ENCODE results near the gene GNG7.

Gene GNG7

GRCh38 chr19:2732157-2732725, 29.7 kb upstream of the GNG7 start:
- H3K36me3 Mint-ChIP-seq (ENCODE audit: low read depth) = peaks cover 14% of the 10 kb centered on the region
- H3K4me1 Mint-ChIP-seq (ENCODE audit: low read depth) = peaks cover 1% of the 10 kb centered on the region
- no peaks in the 10 kb centered on the region for H3K27me3 Mint-ChIP-seq (ENCODE audit: low read depth)

DNA sequence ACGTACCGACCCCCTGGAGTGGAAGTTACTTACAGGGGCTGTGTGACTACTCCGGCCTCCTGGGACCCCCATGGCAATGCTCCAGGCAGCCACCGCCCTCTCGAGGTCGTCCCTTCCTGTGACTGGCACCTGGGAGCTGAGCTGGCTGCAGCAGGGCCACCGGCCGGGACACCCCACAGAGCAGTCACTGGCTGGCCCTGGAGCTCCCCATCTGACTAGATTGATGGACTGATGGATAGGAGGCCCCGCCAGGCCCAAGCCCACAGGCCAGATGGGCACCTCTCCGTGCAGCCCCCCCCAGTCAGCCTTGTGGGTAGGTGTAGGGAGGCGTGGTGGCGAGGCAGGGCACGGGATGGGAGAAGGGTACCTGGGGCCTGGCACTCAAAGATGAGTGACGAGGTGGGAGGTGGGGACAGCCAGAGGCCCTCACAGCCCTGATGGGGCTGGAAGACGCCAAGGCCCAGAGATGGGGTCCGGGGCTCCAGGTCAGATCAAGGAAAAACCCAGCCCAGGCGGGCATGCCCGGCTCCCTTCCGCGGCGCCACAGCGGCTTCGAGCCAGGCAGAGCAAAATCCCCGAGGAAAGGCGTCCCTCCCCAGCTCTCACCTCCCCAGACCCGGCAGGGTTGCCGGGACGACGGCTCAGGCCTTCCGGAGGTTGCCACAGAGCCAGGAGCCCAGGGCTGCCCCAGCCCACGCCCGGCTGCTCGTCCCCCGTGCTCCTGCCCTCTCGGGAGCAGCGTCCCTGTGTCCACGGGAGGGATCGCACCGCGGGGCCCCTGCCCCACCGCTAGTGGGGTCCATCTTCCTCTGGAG, 28.9 kb upstream of the GNG7 start:
- H3K4me3 Mint-ChIP-seq = no peak overlapping the region
- peaks cover 1% of the 10 kb centered on the region for H3K4me1 Mint-ChIP-seq (ENCODE audit: low read depth)
- H3K36me3 Mint-ChIP-seq (ENCODE audit: low read depth) = peaks cover 7% of the 10 kb centered on the region
- no peaks in the 10 kb centered on the region for H3K9me3 Mint-ChIP-seq
- H3K27me3 Mint-ChIP-seq (ENCODE audit: low read depth) = peaks cover under 1% of the 10 kb centered on the region
- H3K27ac Mint-ChIP-seq = no peak overlapping the region

More at GRCh38 chr19:2732157-2732725, 29.7 kb upstream of the GNG7 start:
- Mint-ChIP-seq H3K4me3 (no peak overlapping the region), H3K27ac (no peak overlapping the region), H3K9me3 (no peaks in the 10 kb centered on the region)

DNA sequence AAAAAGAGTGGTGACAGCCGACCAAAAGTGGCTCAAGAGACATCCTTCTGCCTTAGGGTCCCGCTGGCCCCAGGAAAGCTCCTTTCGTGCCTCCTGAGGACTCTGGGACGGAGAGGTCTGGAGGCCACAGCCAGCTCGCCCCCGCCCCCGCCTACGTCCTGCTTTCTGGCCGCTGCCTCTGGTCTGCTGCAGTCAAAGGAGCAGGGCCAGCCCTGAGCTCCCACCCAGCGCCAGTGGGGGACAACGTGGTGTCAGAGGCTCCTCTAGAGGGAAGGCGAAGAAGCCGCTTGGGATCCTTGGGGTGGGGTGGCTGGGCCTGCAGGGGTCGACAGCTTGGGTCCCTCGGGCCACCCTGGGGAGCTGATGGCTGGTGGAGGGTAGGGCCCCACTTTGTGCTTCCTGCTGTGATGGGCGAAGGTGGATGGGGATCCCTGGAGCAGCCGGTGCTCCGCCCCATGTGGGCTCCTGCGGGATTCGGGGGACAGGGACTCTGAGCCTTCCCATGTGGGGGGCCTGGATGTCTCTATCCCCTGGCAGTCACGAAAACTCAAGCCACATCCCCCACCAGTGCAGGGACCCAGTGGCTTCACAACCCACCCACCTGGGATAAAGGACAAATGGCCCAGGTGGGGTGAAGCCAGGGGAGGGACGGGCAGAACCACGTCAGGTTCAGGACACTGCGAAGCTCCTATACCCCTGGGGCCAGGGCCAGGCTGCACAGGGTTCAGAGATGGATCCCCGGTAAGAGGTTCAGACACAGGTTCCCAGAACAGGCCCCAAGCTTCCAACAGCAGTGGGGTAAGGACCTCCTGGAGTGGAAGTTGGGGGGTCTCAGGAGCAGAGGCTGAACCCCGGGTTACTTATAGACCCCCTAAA, 27.7 kb upstream of the GNG7 start:
- peaks cover 3% of the 10 kb centered on the region for H3K36me3 Mint-ChIP-seq (ENCODE audit: low read depth)
- no peak overlapping the region for H3K27ac Mint-ChIP-seq
- H3K4me3 Mint-ChIP-seq = no peak overlapping the region
- H3K27me3 Mint-ChIP-seq (ENCODE audit: low read depth) = peaks cover 4% of the 10 kb centered on the region
- H3K4me1 Mint-ChIP-seq (ENCODE audit: low read depth) = peaks cover 1% of the 10 kb centered on the region
- no peaks in the 10 kb centered on the region for H3K9me3 Mint-ChIP-seq

DNA sequence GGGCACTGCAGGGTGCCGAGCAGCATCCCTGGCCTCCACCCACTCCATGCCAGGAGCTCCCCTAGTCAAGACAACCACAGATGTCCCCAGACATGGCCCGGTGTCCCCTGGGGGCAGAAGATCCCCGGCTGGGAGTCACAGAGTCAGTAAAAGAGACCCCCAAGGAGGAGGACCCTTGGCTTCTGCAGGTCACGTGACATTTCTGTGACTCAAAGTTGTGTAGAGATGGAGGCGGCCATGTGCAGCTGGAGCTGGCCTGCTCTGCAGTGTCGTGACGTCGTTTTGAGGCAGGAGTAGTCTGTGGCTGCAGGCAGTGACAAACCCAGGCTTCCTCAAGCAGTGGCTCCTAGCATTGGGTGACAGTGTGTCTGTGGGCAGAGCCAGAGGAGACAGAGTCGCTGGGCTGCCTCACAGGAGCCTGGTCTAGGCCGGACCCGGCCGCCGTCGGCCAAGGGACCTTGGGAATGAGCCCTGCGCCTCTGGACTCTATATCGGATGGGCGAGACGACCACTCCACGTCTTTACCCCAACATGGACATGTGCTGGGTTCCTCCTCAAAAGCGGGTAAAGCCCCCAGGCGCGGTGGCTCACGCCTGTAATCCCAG, 26.4 kb upstream of the GNG7 start:
- H3K36me3 Mint-ChIP-seq (ENCODE audit: low read depth) = no peaks in the 10 kb centered on the region
- peaks cover 8% of the 10 kb centered on the region for H3K27me3 Mint-ChIP-seq (ENCODE audit: low read depth)
- no peak overlapping the region for H3K27ac Mint-ChIP-seq
- no peak overlapping the region for H3K4me3 Mint-ChIP-seq
- H3K9me3 Mint-ChIP-seq = no peaks in the 10 kb centered on the region
- peaks cover under 1% of the 10 kb centered on the region for H3K4me1 Mint-ChIP-seq (ENCODE audit: low read depth)

GRCh38 chr19:2727640-2727944, 25.1 kb upstream of the GNG7 start:
- H3K4me3 Mint-ChIP-seq = no peak overlapping the region
- H3K9me3 Mint-ChIP-seq = no peaks in the 10 kb centered on the region
- no peak overlapping the region for H3K27ac Mint-ChIP-seq
- peaks cover 9% of the 10 kb centered on the region for H3K27me3 Mint-ChIP-seq (ENCODE audit: low read depth)
- H3K36me3 Mint-ChIP-seq (ENCODE audit: low read depth) = no peaks in the 10 kb centered on the region
- H3K4me1 Mint-ChIP-seq (ENCODE audit: low read depth) = no peaks in the 10 kb centered on the region

GRCh38 chr19:2726904-2727639, 24.6 kb upstream of the GNG7 start:
- no peaks in the 10 kb centered on the region for H3K36me3 Mint-ChIP-seq (ENCODE audit: low read depth)
- H3K27ac Mint-ChIP-seq = no peak overlapping the region
- H3K4me1 Mint-ChIP-seq (ENCODE audit: low read depth) = no peaks in the 10 kb centered on the region
- H3K9me3 Mint-ChIP-seq = no peaks in the 10 kb centered on the region
- H3K4me3 Mint-ChIP-seq = no peak overlapping the region
- H3K27me3 Mint-ChIP-seq (ENCODE audit: low read depth) = peaks cover 12% of the 10 kb centered on the region

DNA sequence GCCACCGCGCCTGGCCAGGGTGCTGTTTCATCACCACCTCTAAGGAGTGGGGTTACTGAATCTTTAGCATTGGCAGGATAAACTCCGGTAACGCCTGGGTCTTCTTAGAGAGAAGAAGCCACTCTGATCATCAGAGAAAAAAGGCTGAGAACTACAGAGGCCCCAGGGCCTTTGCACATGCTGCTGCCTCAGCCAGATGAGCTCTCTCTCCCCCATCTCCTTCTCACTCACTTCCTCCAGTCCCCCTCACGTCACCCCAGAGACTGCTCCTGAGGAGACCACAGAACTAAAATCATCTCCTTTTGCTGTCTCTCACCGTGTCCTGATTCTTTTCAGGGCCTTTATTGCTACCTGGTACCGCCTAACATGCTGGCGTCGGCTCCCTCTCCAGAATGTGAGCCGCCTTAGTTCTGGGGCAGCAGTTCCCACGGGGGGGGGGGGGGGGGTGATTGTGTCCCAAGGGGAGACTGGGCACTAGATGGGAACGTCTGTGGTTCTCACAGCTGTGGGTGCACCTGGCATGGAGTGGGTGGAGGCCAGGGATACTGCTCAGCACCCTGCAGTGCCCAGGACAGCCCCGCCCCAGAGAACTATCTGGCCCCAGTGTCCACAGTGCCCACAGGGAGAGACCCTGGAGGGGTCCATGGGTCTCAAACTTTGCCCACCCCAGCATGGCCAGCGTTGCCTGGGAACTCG, 23.8 kb upstream of the GNG7 start:
- H3K4me3 Mint-ChIP-seq = no peak overlapping the region
- H3K9me3 Mint-ChIP-seq = no peaks in the 10 kb centered on the region
- H3K27me3 Mint-ChIP-seq (ENCODE audit: low read depth) = peaks cover 18% of the 10 kb centered on the region
- no peaks in the 10 kb centered on the region for H3K4me1 Mint-ChIP-seq (ENCODE audit: low read depth)
- H3K27ac Mint-ChIP-seq = no peak overlapping the region
- no peaks in the 10 kb centered on the region for H3K36me3 Mint-ChIP-seq (ENCODE audit: low read depth)

GRCh38 chr19:2724148-2724557, 21.7 kb upstream of the GNG7 start:
- H3K27ac Mint-ChIP-seq = no peak overlapping the region
- no peaks in the 10 kb centered on the region for H3K4me1 Mint-ChIP-seq (ENCODE audit: low read depth)
- H3K4me3 Mint-ChIP-seq = no peak overlapping the region
- H3K9me3 Mint-ChIP-seq = no peaks in the 10 kb centered on the region
- peaks cover 26% of the 10 kb centered on the region for H3K27me3 Mint-ChIP-seq (ENCODE audit: low read depth)
- H3K36me3 Mint-ChIP-seq (ENCODE audit: low read depth) = no peaks in the 10 kb centered on the region

DNA sequence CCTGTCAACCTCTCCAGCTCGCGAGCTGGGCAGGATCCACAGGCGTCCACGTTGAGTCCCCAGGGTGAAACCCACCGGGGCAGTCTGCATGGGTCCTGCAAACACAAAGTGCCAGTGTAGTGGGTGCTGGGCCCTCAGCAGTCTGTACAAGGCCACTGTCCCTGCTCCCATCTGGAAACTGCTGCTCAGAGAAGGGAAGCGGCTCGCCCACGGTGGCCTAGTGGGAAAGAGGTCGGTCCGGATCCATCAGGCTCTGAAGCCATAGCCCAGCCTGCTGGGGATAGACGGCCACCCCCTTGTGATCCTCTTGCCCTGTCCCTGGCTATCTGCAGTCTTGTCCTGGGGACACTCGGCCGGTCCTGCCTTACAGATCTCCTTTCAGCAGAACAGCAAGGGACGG, 21.3 kb upstream of the GNG7 start:
- H3K9me3 Mint-ChIP-seq = no peaks in the 10 kb centered on the region
- no peaks in the 10 kb centered on the region for H3K36me3 Mint-ChIP-seq (ENCODE audit: low read depth)
- no peaks in the 10 kb centered on the region for H3K4me1 Mint-ChIP-seq (ENCODE audit: low read depth)
- peaks cover 26% of the 10 kb centered on the region for H3K27me3 Mint-ChIP-seq (ENCODE audit: low read depth)
- H3K27ac Mint-ChIP-seq = no peak overlapping the region
- no peak overlapping the region for H3K4me3 Mint-ChIP-seq

- Mint-ChIP-seq H3K9me3 (no peaks in the 10 kb centered on the region), H3K4me1 (ENCODE audit: low read depth) (no peaks in the 10 kb centered on the region), H3K27ac (no peak overlapping the region), H3K4me3 (no peak overlapping the region), H3K27me3 (ENCODE audit: low read depth) (peaks cover 26% of the 10 kb centered on the region), H3K36me3 (ENCODE audit: low read depth) (no peaks in the 10 kb centered on the region)
These were observed 20.8 kb upstream of the GNG7 start for GRCh38 chr19:2723345-2723715.

- Mint-ChIP-seq H3K36me3 (ENCODE audit: low read depth) (no peaks in the 10 kb centered on the region), H3K4me1 (ENCODE audit: low read depth) (no peaks in the 10 kb centered on the region), H3K27ac (no peak overlapping the region), H3K27me3 (ENCODE audit: low read depth) (peaks cover 26% of the 10 kb centered on the region), H3K9me3 (no peaks in the 10 kb centered on the region), H3K4me3 (no peak overlapping the region)
These were observed 20.2 kb upstream of the GNG7 start for GRCh38 chr19:2722541-2723344.

DNA sequence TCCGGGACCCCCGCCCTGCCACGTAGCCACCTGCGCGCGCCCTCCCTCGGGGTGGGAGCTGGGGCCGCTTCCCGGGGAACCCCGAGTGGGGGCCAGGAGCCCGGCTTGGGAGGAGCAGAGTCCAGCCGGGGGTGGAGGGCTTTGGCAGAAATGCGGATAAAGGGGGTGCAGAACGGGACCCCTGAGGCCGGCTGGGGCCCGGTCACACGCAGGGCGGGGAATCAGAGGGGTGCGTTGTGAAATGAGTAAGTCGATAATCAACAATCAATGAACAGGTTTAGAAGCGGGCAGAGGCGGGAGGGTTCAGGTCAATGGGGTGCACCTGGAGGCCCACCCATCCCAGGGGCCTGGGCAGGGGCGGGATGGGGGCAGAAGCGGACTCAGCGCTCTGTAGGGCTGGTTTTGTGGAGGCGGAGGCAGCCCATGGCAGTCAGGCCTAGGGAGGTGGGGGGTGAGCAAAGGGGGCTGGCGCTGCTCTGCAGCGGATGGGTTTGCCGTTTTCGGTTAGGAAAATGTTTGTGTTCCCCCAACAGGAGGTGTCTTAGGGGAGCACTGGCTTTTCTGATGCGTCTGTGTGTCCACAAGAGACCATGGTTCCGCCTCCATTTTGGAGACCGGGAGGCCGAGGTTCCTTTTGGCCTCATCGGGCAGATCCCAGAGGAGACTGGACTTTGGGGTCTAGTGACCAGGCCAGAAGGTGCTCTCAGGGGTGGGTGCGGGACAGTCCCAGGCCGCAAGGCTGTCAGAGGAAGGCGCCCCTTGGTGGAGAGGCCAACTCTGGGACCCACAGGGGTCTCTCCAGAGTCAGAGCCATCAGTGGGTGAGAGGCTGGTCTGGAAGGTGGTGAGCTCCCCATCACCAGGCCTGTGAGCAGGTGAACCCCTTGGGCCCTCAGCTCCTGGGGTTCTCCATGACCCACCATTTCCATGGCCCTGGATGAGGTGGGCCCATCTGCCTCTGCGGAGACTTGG, 19.4 kb upstream of the GNG7 start:
- H3K27ac Mint-ChIP-seq = no peak overlapping the region
- H3K36me3 Mint-ChIP-seq (ENCODE audit: low read depth) = no peaks in the 10 kb centered on the region
- peaks cover 26% of the 10 kb centered on the region for H3K27me3 Mint-ChIP-seq (ENCODE audit: low read depth)
- H3K9me3 Mint-ChIP-seq = no peaks in the 10 kb centered on the region
- H3K4me1 Mint-ChIP-seq (ENCODE audit: low read depth) = no peaks in the 10 kb centered on the region
- H3K4me3 Mint-ChIP-seq = no peak overlapping the region

Measured in T-helper 1 cell treated with Interleukin-12 subunit alpha and Interleukin-12 subunit beta and Interleukin-4 antibody, amounts not matched to agents 30 μg/mL and 1 μg/mL, for 36 hours (primary cell).